ENCODE data around the gene ZNF835.

ZNF835 gene

DNA sequence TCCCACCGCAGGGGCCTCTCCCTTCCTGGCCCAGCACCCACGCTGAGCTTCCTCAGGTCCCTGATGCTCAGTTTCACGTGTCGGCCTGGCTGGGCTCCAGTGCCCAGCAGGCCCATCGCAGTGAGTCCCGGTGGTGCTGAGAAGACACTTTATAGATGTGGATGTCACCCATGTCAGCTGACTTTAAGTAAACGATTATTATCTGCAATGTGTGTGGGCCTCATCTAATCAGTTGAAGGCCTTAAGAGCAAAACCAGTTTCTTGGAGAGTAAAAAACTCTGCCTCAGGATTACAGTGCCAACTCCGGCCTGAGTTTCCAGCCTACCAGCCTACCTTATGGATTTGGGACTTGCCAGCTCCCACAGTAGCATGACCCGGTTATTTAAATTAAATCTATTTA, 45.8 kb downstream of the ZNF835 start:
- H3K4me3 ChIP-seq (ENCODE audit: low read depth, low read length) = no peak overlapping the region
- DNase-seq (ENCODE audit: low read depth, low spot score) = no peak
- TF ChIP-seq CTCF (IDR thresholded peaks at IDR 0.05; ENCODE audit: low read depth, low read length) = no peak
- in situ Hi-C loops (cut with HindIII; ENCODE audit: low sequenced_read_pairs) = no loop called here

DNA sequence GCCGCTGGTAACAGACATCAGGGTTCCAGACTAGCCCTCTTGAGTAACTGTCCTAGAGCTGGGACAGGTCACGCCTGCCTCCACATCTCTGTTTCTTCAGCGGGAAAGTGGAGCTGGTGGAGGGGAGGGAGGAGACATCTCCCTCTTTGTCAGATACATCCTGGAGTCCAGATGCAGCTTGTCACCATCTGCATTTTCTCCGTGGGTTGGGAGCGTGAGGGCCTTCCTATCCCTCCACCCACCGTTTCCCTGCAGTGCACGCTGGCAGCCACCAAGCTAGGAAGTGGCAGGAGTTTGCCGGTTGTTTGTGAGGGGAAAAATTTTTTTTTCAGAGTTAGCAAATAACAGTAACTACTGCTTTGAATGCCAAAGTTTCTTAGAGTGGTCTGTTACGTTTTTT, 48.6 kb downstream of the ZNF835 start:
- TF ChIP-seq CTCF (IDR thresholded peaks at IDR 0.05; ENCODE audit: low read depth, low read length) = no peak
- DNase-seq (ENCODE audit: low read depth, low spot score) = no peak
- in situ Hi-C loops (cut with HindIII; ENCODE audit: low sequenced_read_pairs) = no loop called here
- no peak overlapping the region for H3K4me3 ChIP-seq (ENCODE audit: low read depth, low read length)

DNA sequence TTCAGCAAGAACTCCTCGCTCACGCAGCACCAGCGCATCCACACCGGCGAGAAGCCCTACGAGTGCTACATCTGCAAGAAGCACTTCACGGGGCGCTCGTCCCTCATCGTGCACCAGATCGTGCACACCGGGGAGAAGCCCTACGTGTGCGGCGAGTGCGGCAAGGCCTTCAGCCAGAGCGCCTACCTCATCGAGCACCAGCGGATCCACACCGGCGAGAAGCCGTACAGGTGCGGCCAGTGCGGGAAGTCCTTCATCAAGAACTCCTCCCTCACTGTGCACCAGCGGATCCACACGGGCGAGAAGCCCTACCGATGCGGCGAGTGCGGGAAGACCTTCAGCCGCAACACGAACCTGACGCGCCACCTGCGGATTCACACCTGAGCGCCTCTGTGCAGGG, 49.2 kb downstream of the ZNF835 start:
- no peak for DNase-seq (ENCODE audit: low read depth, low spot score)
- no peak overlapping the region for H3K4me3 ChIP-seq (ENCODE audit: low read depth, low read length)
- in situ Hi-C loops (cut with HindIII; ENCODE audit: low sequenced_read_pairs) = no loop called here
- no peak for TF ChIP-seq CTCF (IDR thresholded peaks at IDR 0.05; ENCODE audit: low read depth, low read length)

- DNase-seq (ENCODE audit: low read depth, low spot score) = no peak
- in situ Hi-C loops (cut with HindIII; ENCODE audit: low sequenced_read_pairs) = no loop called here
These were observed 52.4 kb downstream of the ZNF835 start for GRCh38 chr19:56619121-56619520.

DNA sequence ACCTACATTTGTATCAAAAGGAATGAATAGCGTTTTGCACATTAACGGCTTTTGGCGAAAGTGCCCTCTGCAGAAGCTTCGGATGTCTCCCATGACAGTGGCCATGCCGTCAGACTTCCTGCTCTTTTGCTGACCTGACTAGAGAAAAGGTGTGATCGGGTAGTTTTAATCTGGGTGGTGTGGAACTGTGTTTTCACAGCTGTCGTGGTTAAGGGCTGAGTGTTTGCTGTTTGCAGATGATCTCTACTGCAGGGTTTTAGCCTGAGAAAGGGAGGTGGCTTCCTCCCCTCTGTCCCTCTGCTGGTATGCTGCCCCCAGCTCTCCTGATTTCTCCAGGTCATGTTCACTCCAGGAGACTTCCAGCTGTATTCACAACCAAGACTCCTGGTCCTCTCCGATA, 54.0 kb downstream of the ZNF835 start:
- in situ Hi-C loops (cut with HindIII; ENCODE audit: low sequenced_read_pairs) = no loop called here
- DNase-seq (ENCODE audit: low read depth, low spot score) = no peak
- no peak overlapping the region for H3K4me3 ChIP-seq (ENCODE audit: low read depth, low read length)
- no peak for TF ChIP-seq CTCF (IDR thresholded peaks at IDR 0.05; ENCODE audit: low read depth, low read length)

More at GRCh38 chr19:56619121-56619520, 52.4 kb downstream of the ZNF835 start:
- no peak overlapping the region for H3K4me3 ChIP-seq (ENCODE audit: low read depth, low read length)
- TF ChIP-seq CTCF (IDR thresholded peaks at IDR 0.05; ENCODE audit: low read depth, low read length) = no peak

DNA sequence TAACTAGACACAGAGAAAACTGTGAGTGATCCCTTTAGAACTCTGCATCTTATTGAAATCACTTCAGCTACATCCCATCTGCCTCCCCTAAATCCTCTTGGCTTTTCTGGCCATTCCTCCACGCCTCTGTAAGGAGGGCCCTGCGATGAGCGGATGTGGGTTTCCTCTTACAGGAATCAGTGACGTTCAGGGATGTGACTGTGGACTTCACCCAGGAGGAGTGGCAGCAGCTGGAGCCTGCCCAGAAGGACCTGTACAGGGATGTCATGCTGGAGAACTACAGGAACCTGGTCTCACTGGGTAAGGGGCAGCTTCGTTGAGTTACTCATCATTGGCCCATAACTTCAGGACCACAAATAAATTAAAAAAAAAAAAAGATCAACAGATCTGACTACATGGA, 57.9 kb downstream of the ZNF835 start:
- in situ Hi-C loops (cut with HindIII; ENCODE audit: low sequenced_read_pairs) = no loop called here
- no peak for TF ChIP-seq CTCF (IDR thresholded peaks at IDR 0.05; ENCODE audit: low read depth, low read length)
- no peak overlapping the region for H3K4me3 ChIP-seq (ENCODE audit: low read depth, low read length)
- DNase-seq (ENCODE audit: low read depth, low spot score) = no peak

DNA sequence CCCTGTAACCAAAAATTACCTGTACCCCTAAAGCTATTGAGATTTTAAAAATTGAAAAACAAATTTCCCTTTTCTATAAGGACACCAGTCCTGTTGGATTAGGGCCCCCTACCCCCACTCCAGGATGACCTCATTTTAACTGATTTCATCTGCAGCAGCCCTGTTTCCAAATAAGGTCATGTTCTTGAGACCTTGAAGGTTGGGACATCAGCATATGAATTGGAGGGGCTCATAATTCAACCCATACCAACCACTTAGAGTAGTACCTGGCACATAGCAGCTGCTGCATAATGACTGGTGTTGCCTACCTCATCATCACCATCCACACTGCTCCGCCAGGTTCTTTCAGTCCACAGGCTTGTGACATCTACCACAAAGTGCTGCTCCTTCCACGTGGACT, 58.8 kb downstream of the ZNF835 start:
- in situ Hi-C loops (cut with HindIII; ENCODE audit: low sequenced_read_pairs) = no loop called here
- no peak for TF ChIP-seq CTCF (IDR thresholded peaks at IDR 0.05; ENCODE audit: low read depth, low read length)
- DNase-seq (ENCODE audit: low read depth, low spot score) = no peak
- no peak overlapping the region for H3K4me3 ChIP-seq (ENCODE audit: low read depth, low read length)

All from astrocyte of the spinal cord (primary cell).